ENCODE data around the gene TMEM45B. TPM values are rescaled to one million over a fixed set of nuclear protein-coding genes. Genes with fewer than 3 reads are reported as not detected.
A peak's percentile ranks its signal among the peaks of the same experiment; 100 is the strongest.

Gene TMEM45B
- total RNA-seq (2022) (16.1 and 17.7 TPM in 2 replicates), Bru-seq, nascent RNA (percentile 63 among the genes with signal in this experiment), BruChase-seq, experiment 1, labeled RNA remaining after a 6-hour chase (percentile 63 among the genes with signal in this experiment), BruChase-seq, experiment 2, labeled RNA remaining after a 2-hour chase (percentile 58 among the genes with signal in this experiment)
- long read RNA-seq, transcript TMEM45B-201 (6 exons, 2,234 nt): major isoform, 12 of 35 reads
- long read RNA-seq, partial matches to known transcripts: 7 of 35 reads
- long read RNA-seq, other reads (novel, unspliced or antisense): 16 of 35 reads

- H3K9me3 Mint-ChIP-seq (ENCODE audit: low read depth, unreplicated experiment): no peaks in the 10 kb centered on the region
- H3K27me3 Mint-ChIP-seq (ENCODE audit: unreplicated experiment): no peaks in the 10 kb centered on the region
- H3K36me3 Mint-ChIP-seq (ENCODE audit: insufficient read depth, unreplicated experiment): peaks cover 19% of the 10 kb centered on the region
- DNase-seq: peak; percentile 52
- peaks cover 15% of the 10 kb centered on the region for H3K4me1 Mint-ChIP-seq (ENCODE audit: low read depth, unreplicated experiment)
- H3K4me3 Mint-ChIP-seq (ENCODE audit: low read depth, unreplicated experiment): peak within 1 kb of the TSS; percentile 87
- CTCF ChIA-PET: interaction anchor here (0.8 to 1.2 kb wide), 2 partner anchors 8 to 12 kb away, joined by 3 to 5 read pairs; no protein-coding TSS in a partner anchor
- no TSS peak for BruUV-seq (replicated peaks)
- TF ChIP-seq CTCF (IDR thresholded peaks at IDR 0.05; ENCODE audit: unreplicated experiment): no peak
- intact Hi-C loops (cut with micrococcal nuclease; ENCODE audit: unreplicated experiment): no loop called here
- H3K27ac Mint-ChIP-seq (ENCODE audit: unreplicated experiment): no peak within 1 kb of the TSS
Measured at GRCh38 chr11:129815596-129816461, at the start of gene TMEM45B. Gene TMEM45B, plus strand, starts transcription at chr11:129815848. Its CDS starts 36,635 bp downstream, at chr11:129852483.

GRCh38 chr11:129766898-129767604 is 48.6 kb upstream of the TMEM45B start:
- intact Hi-C loops (cut with micrococcal nuclease; ENCODE audit: unreplicated experiment): no loop called here
- Mint-ChIP-seq H3K9me3 (ENCODE audit: low read depth, unreplicated experiment) (no peaks in the 10 kb centered on the region), H3K27me3 (ENCODE audit: unreplicated experiment) (no peaks in the 10 kb centered on the region), H3K27ac (ENCODE audit: unreplicated experiment) (no peak overlapping the region), H3K4me1 (ENCODE audit: low read depth, unreplicated experiment) (peaks cover 26% of the 10 kb centered on the region), H3K4me3 (ENCODE audit: low read depth, unreplicated experiment) (peak overlapping the region; percentile 50), H3K36me3 (ENCODE audit: insufficient read depth, unreplicated experiment) (no peaks in the 10 kb centered on the region)
- CTCF ChIA-PET: no interaction called here
- DNase-seq: peak; percentile 53
- BruUV-seq (replicated peaks): no TSS peak
- peak; percentile 36 for TF ChIP-seq CTCF (IDR thresholded peaks at IDR 0.05; ENCODE audit: unreplicated experiment)

- Mint-ChIP-seq H3K9me3 (ENCODE audit: low read depth, unreplicated experiment) (no peaks in the 10 kb centered on the region), H3K27me3 (ENCODE audit: unreplicated experiment) (no peaks in the 10 kb centered on the region), H3K36me3 (ENCODE audit: insufficient read depth, unreplicated experiment) (no peaks in the 10 kb centered on the region), H3K4me1 (ENCODE audit: low read depth, unreplicated experiment) (peaks cover 26% of the 10 kb centered on the region), H3K27ac (ENCODE audit: unreplicated experiment) (no peak overlapping the region), H3K4me3 (ENCODE audit: low read depth, unreplicated experiment) (no peak overlapping the region)
- BruUV-seq (replicated peaks): no TSS peak
- CTCF ChIA-PET: no interaction called here
- intact Hi-C loops (cut with micrococcal nuclease; ENCODE audit: unreplicated experiment): no loop called here
- DNase-seq: no peak
- no peak for TF ChIP-seq CTCF (IDR thresholded peaks at IDR 0.05; ENCODE audit: unreplicated experiment)
Measured at GRCh38 chr11:129767827-129768226, 47.8 kb upstream of the TMEM45B start.

- intact Hi-C loops (cut with micrococcal nuclease; ENCODE audit: unreplicated experiment): no loop called here
- H3K36me3 Mint-ChIP-seq (ENCODE audit: insufficient read depth, unreplicated experiment): no peaks in the 10 kb centered on the region
- DNase-seq: no peak
- no peak overlapping the region for H3K27ac Mint-ChIP-seq (ENCODE audit: unreplicated experiment)
- no peak overlapping the region for H3K4me3 Mint-ChIP-seq (ENCODE audit: low read depth, unreplicated experiment)
- no peaks in the 10 kb centered on the region for H3K27me3 Mint-ChIP-seq (ENCODE audit: unreplicated experiment)
- no TSS peak for BruUV-seq (replicated peaks)
- no peaks in the 10 kb centered on the region for H3K9me3 Mint-ChIP-seq (ENCODE audit: low read depth, unreplicated experiment)
- CTCF ChIA-PET: no interaction called here
- no peak for TF ChIP-seq CTCF (IDR thresholded peaks at IDR 0.05; ENCODE audit: unreplicated experiment)
- peaks cover 26% of the 10 kb centered on the region for H3K4me1 Mint-ChIP-seq (ENCODE audit: low read depth, unreplicated experiment)
Measured at GRCh38 chr11:129768356-129768755, 47.3 kb upstream of the TMEM45B start.

Measured in Calu3 (cell line).